Caki2 (cell line): ENCODE measurements around the gene DGKQ. TPM values are rescaled to one million over a fixed set of nuclear protein-coding genes. Genes with fewer than 3 reads are reported as not detected.

ENCODE experiments used
- DNase-seq: peaks from one replicate; pipeline ENCODE4 v3.0.0-alpha.2; 2015; ENCODE audit warnings: low read depth
- in situ Hi-C: cut with HindIII; loops from 2 replicates; pipeline ENCODE4 v1.10.0; 2016; ENCODE audit warnings: low sequenced_read_pairs, low pct_unique_long_range_greater_than_20kb, mixed read lengths
- total RNA-seq: library from RNA; depleted of rRNA; stranded (reverse); fragments of >200 nt; shearing (Covaris generic); gene quantifications from 2 replicates; pipeline ENCODE4 v1.2.3, GENCODE V29; 2014; ENCODE audit warnings: low replicate concordance; rRNA removed

DGKQ gene
- 8.5 and 9.3 TPM in 2 replicates for total RNA-seq

- in situ Hi-C loops = no loop called here
These were observed at the start of gene DGKQ for GRCh38 chr4:973431-974397. Gene DGKQ, minus strand, starts transcription at chr4:973569. Its CDS starts 87 bp downstream, at chr4:973482.

GRCh38 chr4:1022739-1023066, 49.3 kb upstream of the DGKQ start:
- no peak for DNase-seq
- in situ Hi-C loops = no loop called here

More at GRCh38 chr4:973431-974397, at the start of gene DGKQ:
- DNase-seq = no peak

- in situ Hi-C loops = no loop called here
- DNase-seq = no peak
These were observed 48.8 kb upstream of the DGKQ start for GRCh38 chr4:1022051-1022738.

GRCh38 chr4:1021386-1022050, 48.1 kb upstream of the DGKQ start:
- in situ Hi-C loops = no loop called here
- DNase-seq = no peak

GRCh38 chr4:1019729-1020470, 46.5 kb upstream of the DGKQ start:
- in situ Hi-C loops = no loop called here
- no peak for DNase-seq

- in situ Hi-C loops = no loop called here
- DNase-seq = no peak
These were observed 46.0 kb upstream of the DGKQ start for GRCh38 chr4:1019320-1019719.

GRCh38 chr4:1018147-1019020, 45.0 kb upstream of the DGKQ start:
- in situ Hi-C loops = no loop called here
- DNase-seq = no peak

- in situ Hi-C loops = no loop called here
These were observed 44.3 kb upstream of the DGKQ start for GRCh38 chr4:1017706-1018105.

GRCh38 chr4:1017211-1017610, 43.8 kb upstream of the DGKQ start:
- no peak for DNase-seq
- in situ Hi-C loops = no loop called here

More at GRCh38 chr4:1017706-1018105, 44.3 kb upstream of the DGKQ start:
- DNase-seq = no peak

GRCh38 chr4:1015746-1016145, 42.4 kb upstream of the DGKQ start:
- no peak for DNase-seq
- in situ Hi-C loops = no loop called here

GRCh38 chr4:1015179-1015578, 41.8 kb upstream of the DGKQ start:
- in situ Hi-C loops = no loop called here
- no peak for DNase-seq

GRCh38 chr4:1014291-1015167, 41.2 kb upstream of the DGKQ start:
- no peak for DNase-seq
- in situ Hi-C loops = no loop called here

- in situ Hi-C loops = no loop called here
- no peak for DNase-seq
These were observed 40.1 kb upstream of the DGKQ start for GRCh38 chr4:1013225-1014073.

- in situ Hi-C loops = no loop called here
- peak; percentile 63 for DNase-seq
These were observed 38.8 kb upstream of the DGKQ start for GRCh38 chr4:1012034-1012739.

- in situ Hi-C loops = no loop called here
- no peak for DNase-seq
These were observed 38.3 kb upstream of the DGKQ start for GRCh38 chr4:1011666-1012033.
